GM12878 (cell line): ENCODE data around the gene CALHM4. TPM values are rescaled to one million over a fixed set of nuclear protein-coding genes. Genes with fewer than 3 reads are reported as not detected.

Experiments used
- ATAC-seq: fragments of 200-7000 bp; cut with Tn5 transposase; 3 replicates; pipeline ENCODE4 v1.9.1; 2020; ENCODE audit warnings: mild to moderate bottlenecking, moderate library complexity
- BruUV-seq: library from RNA; stranded (reverse); fragments of 400-500 nt; replicated peaks from 2 replicates; lab custom pipeline; 2021; lab: Mats Ljungman, UMichigan
- CTCF ChIA-PET: fragments of 300-600 bp; sonication (Branson Sonifier 250); formaldehyde crosslinking; extraction: SDS; loops from one replicate; lab custom pipeline; 2021; ENCODE audit warnings: inconsistent platforms; lab: Yijun Ruan, JAX
- POLR2A ChIA-PET: fragments of 350-600 bp; formaldehyde crosslinking; extraction: SDS; loops from one replicate; lab custom pipeline; 2021; ENCODE audit warnings: inconsistent platforms; lab: Charles Lee
- RAD21 ChIA-PET: fragments of 300-600 bp; sonication (Branson Sonifier 250); formaldehyde crosslinking; loops from one replicate; lab custom pipeline; 2023; ENCODE audit warnings: antibody characterized with exemption; ENCODE audit not compliant: unreplicated experiment; lab: Charles Lee
- SMC1A ChIA-PET: fragments of 300-600 bp; sonication (Branson Sonifier 250); formaldehyde crosslinking; loops from one replicate; lab custom pipeline; 2023; ENCODE audit not compliant: unreplicated experiment, uncharacterized antibody; lab: Charles Lee
- DNase-seq: peaks from one replicate; pipeline ENCODE4 v3.0.0-alpha.2; 2011; ENCODE audit warnings: low read depth, low spot score
- FAIRE-seq: peaks from 3 replicates; lab custom pipeline; 2011; peaks lifted over from hg19 to GRCh38; lab: Jason Lieb, UNC
- H2AFZ ChIP-seq: 2 replicates; pipeline ENCODE4 v1.6.0; 2011; ENCODE audit warnings: low read depth, low read length, control low read depth; ENCODE audit not compliant: control insufficient read depth
- H3K27ac ChIP-seq: 2 replicates; pipeline ENCODE4 v1.5.1; 2011; ENCODE audit warnings: control low read depth; ENCODE audit not compliant: control insufficient read depth, insufficient read depth
- H3K27me3 ChIP-seq, 2 experiments: replicated peaks in 1 of 2; 2 replicates each; pipeline versions ENCODE4 v1.6.0 to v1.6.1; 2011; ENCODE audit warnings: low read length in 1 of 2; ENCODE audit not compliant: control insufficient read depth in 2 of 2, insufficient read depth in 2 of 2
- H3K36me3 ChIP-seq, 2 experiments: 2 replicates each; pipeline ENCODE4 v1.5.1; 2011; ENCODE audit warnings: low read length in 1 of 2; ENCODE audit not compliant: control insufficient read depth in 2 of 2, insufficient read depth in 2 of 2
- H3K4me1 ChIP-seq: 2 replicates; pipeline ENCODE4 v1.6.1; 2011; ENCODE audit warnings: mild to moderate bottlenecking, low read length, moderate library complexity, mixed read lengths; ENCODE audit not compliant: control insufficient read depth, insufficient read depth
- H3K4me2 ChIP-seq: 2 replicates; pipeline ENCODE4 v1.6.0; 2011; ENCODE audit warnings: control low read depth; ENCODE audit not compliant: control insufficient read depth, insufficient read depth
- H3K4me3 ChIP-seq: fragments of 200-600 bp; sonication (generic); 2 replicates; pipeline ENCODE4 v1.5.1; 2016
- H3K79me2 ChIP-seq: 2 replicates; pipeline ENCODE4 v1.6.0; 2011; ENCODE audit warnings: low read length; ENCODE audit not compliant: control insufficient read depth, insufficient read depth
- H3K9ac ChIP-seq: 2 replicates; pipeline ENCODE4 v1.8.0; 2011; ENCODE audit warnings: low read length, control low read depth, mixed read lengths; ENCODE audit not compliant: control insufficient read depth, insufficient read depth
- H3K9me3 ChIP-seq: replicated peaks from 3 replicates; pipeline ENCODE4 v1.5.1; 2011; ENCODE audit warnings: mild to moderate bottlenecking, low read length; ENCODE audit not compliant: control insufficient read depth, insufficient read depth
- H4K20me1 ChIP-seq: 2 replicates; pipeline ENCODE4 v1.6.0; 2011; ENCODE audit not compliant: control insufficient read depth, insufficient read depth
- CHD2 ChIP-seq: IDR thresholded peaks from 2 replicates; pipeline ENCODE4 v1.6.1; 2011; ENCODE audit warnings: low read depth, low read length, improper control_type of control experiment, borderline replicate concordance
- EGR1 ChIP-seq, 2 experiments: IDR thresholded peaks; 1 replicate in 1 of 2; 2 replicates in 1 of 2; pipeline ENCODE4 v1.6.1; 2011 to 2012; ENCODE audit warnings: low read depth in 2 of 2, low read length in 2 of 2, borderline replicate concordance in 1 of 2, mild to moderate bottlenecking in 1 of 2, moderate library complexity in 1 of 2
- MTA3 ChIP-seq: IDR thresholded peaks from 2 replicates; pipeline ENCODE4 v1.6.1; 2012; ENCODE audit warnings: low read length, inconsistent platforms, borderline replicate concordance
- NR2F1 ChIP-seq: fragments of 450-650 bp; conservative IDR thresholded peaks from 2 replicates; pipeline ENCODE4 v1.6.1; 2017; ENCODE audit warnings: mild to moderate bottlenecking
- POU2F2 ChIP-seq: IDR thresholded peaks from 3 replicates; pipeline ENCODE4 v1.6.1; 2011; ENCODE audit warnings: low read depth, mild to moderate bottlenecking, low read length, borderline replicate concordance
- TARDBP ChIP-seq: IDR thresholded peaks from 2 replicates; pipeline ENCODE4 v1.6.1; 2016; ENCODE audit warnings: borderline replicate concordance
- WGBS: methylation state at CpG from one replicate; pipeline ENCODE4 v1.1.6; 2016; ENCODE audit warnings: low lambda C conversion rate; ENCODE audit not compliant: insufficient replicate concordance, insufficient coverage; ENCODE audit errors: missing lambda C conversion rate; 5-methylcytosine and 5-hydroxymethylcytosine counted together
- in situ Hi-C: fragments of 300-500 bp; cut with MboI; formaldehyde crosslinking; loops from 9 replicates; pipeline ENCODE4 v1.14.3; 2018; ENCODE audit warnings: mixed read lengths
- intact Hi-C: fragments of 100-400 bp; cut with micrococcal nuclease; formaldehyde crosslinking; loops from one replicate; pipeline ENCODE4 v1.14.2; 2022; ENCODE audit not compliant: unreplicated experiment
- polyA plus RNA-seq, 11 experiments: library from polyadenylated mRNA; depleted of rRNA in 4 of 11; unstranded in 6 of 11; stranded (reverse) in 5 of 11; fragments of >200 nt; fragmentation: Nextera tagmentation in 4 of 11; fragmentation: Illumina TruSeq in 1 of 11; extraction: Ambion mirVana in 4 of 11; extraction: Trizol in 1 of 11; gene quantifications; 1 replicate in 1 of 11; 2 replicates in 10 of 11; pipeline versions ENCODE4 v1.2.1 to v1.2.3, GENCODE V29; 2011 to 2016; ENCODE audit warnings: inconsistent platforms in 2 of 11, missing spikeins in 2 of 11, low read depth in 1 of 11
- total RNA-seq, 4 experiments: library from RNA; depleted of rRNA in 3 of 4; stranded (reverse); fragments of >200 nt in 3 of 4; fragmentation: Illumina TruSeq in 1 of 4; extraction: Trizol in 1 of 4; gene quantifications; 2 replicates each; pipeline versions ENCODE4 v1.2.1 to v1.2.3, GENCODE V29; 2013 to 2021
- TF ChIP-seq, protein P1 (sequence below): IDR thresholded peaks from 2 replicates; pipeline ENCODE4 v1.6.1; 2011; ENCODE audit warnings: mild to moderate bottlenecking, low read depth, low read length, moderate library complexity; ENCODE audit not compliant: insufficient replicate concordance
- TF ChIP-seq, protein P2 (sequence below): IDR thresholded peaks from 2 replicates; pipeline ENCODE4 v1.6.1; 2012; ENCODE audit warnings: low read depth, low read length, improper control_type of control experiment
- TF ChIP-seq, protein P3 (sequence below): fragments of 450-650 bp; IDR thresholded peaks from 2 replicates; pipeline ENCODE4 v1.6.1; 2017; ENCODE audit warnings: antibody characterized with exemption, mild to moderate bottlenecking, moderate library complexity

Gene CALHM4
- total and polyA plus RNA-seq, 10 of the 15 experiments (the other 5 are each of a cell fraction or from before 2014, with no cell fraction given): not detected

DNA sequence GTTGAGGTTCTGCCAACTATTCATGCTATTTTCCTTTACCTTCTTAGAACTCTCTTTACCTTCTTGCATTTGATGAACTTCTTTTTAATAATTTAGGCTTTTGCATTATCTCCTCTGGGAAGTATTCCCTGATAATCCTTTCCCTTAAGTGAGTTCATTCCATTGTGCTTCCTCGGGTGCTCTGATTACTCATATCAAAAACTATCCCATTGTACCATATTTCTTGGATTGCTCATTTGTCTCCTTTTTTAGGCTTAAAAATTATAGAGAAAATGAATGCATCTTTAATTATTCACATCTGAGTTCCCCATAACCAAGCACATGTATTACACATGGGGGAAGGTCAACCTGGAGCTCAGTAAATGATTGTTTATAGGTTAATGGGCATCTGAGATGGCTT is 2.5 kb downstream of the CALHM4 start:
- no peaks in the 10 kb centered on the region for H3K79me2 ChIP-seq
- H3K27me3 ChIP-seq: no peaks in the 10 kb centered on the region
- H4K20me1 ChIP-seq: no peaks in the 10 kb centered on the region
- H3K4me2 ChIP-seq: no peak overlapping the region
- no peak overlapping the region for H3K4me3 ChIP-seq
- ATAC-seq: no peak
- RAD21 ChIA-PET: interaction anchor here (1.6 kb wide), 1 partner anchor 287 kb away, joined by 6 read pairs; no protein-coding TSS in a partner anchor
- H3K36me3 ChIP-seq: no peaks in the 10 kb centered on the region
- intact Hi-C loops: no loop called here
- CTCF ChIA-PET: interaction anchor here (1.3 to 3.0 kb wide), 5 partner anchors 7 to 267 kb away, joined by 3 to 14 read pairs (median 5); no protein-coding TSS in a partner anchor
- no peak overlapping the region for H3K27ac ChIP-seq
- FAIRE-seq: no peak
- DNase-seq: no peak
- H2AFZ ChIP-seq: no peak overlapping the region
- POLR2A ChIA-PET: no interaction called here
- TF ChIP-seq NR2F1 (no peak), POU2F2 (no peak)
- H3K9ac ChIP-seq: no peak overlapping the region
- no peaks in the 10 kb centered on the region for H3K4me1 ChIP-seq
- H3K9me3 ChIP-seq: no peaks in the 10 kb centered on the region
- SMC1A ChIA-PET: interaction anchor here (1.0 to 1.3 kb wide), 2 partner anchors 37 to 263 kb away, joined by 3 read pairs; no protein-coding TSS in a partner anchor
- in situ Hi-C loops: no loop called here
- WGBS: 95% methylated on average over 1 of the region's 1 CpG
- no TSS peak for BruUV-seq

DNA sequence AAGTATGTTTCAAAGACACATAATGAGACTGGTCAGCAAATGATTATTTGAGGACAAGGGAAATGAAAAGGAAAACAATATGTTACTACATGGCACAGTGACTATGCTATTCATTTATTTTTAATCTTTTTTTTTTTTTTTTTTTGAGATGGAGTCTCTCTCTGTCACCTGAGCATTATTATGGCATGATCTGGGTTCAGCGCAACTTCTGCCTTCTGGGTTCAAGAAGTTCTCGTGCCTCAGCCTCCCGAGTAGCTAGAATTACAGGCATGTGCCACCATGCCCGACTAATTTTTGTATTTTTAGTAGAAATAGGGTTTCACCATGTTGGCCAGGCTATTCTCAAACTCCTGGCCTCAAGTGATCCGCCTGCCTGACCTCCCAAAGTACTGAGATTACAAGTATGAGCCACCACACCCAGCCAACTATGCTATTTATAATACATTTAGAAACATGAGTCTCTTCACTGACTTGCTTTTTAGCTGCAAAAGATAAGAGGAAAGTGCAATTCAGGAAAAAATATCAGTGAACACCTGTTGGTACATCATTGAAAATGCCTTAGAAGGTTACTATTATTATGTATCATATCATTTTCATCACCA is 3.4 kb downstream of the CALHM4 start:
- no peak for FAIRE-seq
- no peak for ATAC-seq
- Histone ChIP-seq H3K4me1 (no peaks in the 10 kb centered on the region), H3K9ac (no peak overlapping the region), H2AFZ (no peak overlapping the region), H3K27ac (no peak overlapping the region), H3K9me3 (no peaks in the 10 kb centered on the region), H3K36me3 (no peaks in the 10 kb centered on the region), H3K4me2 (no peak overlapping the region), H3K79me2 (no peaks in the 10 kb centered on the region), H4K20me1 (no peaks in the 10 kb centered on the region), H3K27me3 (no peaks in the 10 kb centered on the region; a peak in 1 of 4 replicates), H3K4me3 (no peak overlapping the region)
- RAD21 ChIA-PET: no interaction called here
- BruUV-seq: no TSS peak
- TF ChIP-seq, protein P1, sequence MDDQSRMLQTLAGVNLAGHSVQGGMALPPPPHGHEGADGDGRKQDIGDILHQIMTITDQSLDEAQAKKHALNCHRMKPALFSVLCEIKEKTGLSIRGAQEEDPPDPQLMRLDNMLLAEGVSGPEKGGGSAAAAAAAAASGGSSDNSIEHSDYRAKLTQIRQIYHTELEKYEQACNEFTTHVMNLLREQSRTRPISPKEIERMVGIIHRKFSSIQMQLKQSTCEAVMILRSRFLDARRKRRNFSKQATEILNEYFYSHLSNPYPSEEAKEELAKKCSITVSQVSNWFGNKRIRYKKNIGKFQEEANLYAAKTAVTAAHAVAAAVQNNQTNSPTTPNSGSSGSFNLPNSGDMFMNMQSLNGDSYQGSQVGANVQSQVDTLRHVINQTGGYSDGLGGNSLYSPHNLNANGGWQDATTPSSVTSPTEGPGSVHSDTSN: no peak
- no peak for TF ChIP-seq MTA3
- TF ChIP-seq EGR1 (IDR thresholded peaks at IDR 0.05; ENCODE audit: borderline replicate concordance in 1 of 2, low read depth in 2 of 2, low read length in 2 of 2): no peak
- no peak for TF ChIP-seq TARDBP
- TF ChIP-seq, protein P2, sequence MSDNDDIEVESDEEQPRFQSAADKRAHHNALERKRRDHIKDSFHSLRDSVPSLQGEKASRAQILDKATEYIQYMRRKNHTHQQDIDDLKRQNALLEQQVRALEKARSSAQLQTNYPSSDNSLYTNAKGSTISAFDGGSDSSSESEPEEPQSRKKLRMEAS: no peak
- TF ChIP-seq CHD2: no peak
- TF ChIP-seq, protein P3, sequence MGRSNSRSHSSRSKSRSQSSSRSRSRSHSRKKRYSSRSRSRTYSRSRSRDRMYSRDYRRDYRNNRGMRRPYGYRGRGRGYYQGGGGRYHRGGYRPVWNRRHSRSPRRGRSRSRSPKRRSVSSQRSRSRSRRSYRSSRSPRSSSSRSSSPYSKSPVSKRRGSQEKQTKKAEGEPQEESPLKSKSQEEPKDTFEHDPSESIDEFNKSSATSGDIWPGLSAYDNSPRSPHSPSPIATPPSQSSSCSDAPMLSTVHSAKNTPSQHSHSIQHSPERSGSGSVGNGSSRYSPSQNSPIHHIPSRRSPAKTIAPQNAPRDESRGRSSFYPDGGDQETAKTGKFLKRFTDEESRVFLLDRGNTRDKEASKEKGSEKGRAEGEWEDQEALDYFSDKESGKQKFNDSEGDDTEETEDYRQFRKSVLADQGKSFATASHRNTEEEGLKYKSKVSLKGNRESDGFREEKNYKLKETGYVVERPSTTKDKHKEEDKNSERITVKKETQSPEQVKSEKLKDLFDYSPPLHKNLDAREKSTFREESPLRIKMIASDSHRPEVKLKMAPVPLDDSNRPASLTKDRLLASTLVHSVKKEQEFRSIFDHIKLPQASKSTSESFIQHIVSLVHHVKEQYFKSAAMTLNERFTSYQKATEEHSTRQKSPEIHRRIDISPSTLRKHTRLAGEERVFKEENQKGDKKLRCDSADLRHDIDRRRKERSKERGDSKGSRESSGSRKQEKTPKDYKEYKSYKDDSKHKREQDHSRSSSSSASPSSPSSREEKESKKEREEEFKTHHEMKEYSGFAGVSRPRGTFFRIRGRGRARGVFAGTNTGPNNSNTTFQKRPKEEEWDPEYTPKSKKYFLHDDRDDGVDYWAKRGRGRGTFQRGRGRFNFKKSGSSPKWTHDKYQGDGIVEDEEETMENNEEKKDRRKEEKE: no peak
- POLR2A ChIA-PET: no interaction called here
- in situ Hi-C loops: no loop called here
- SMC1A ChIA-PET: interaction anchor here (1.0 to 1.2 kb wide), 2 partner anchors 38 to 268 kb away, joined by 3 to 4 read pairs; no protein-coding TSS in a partner anchor
- WGBS: 37% methylated on average over 5 of the region's 5 CpGs
- intact Hi-C loops: no loop called here
- DNase-seq: no peak
- CTCF ChIA-PET: interaction anchor here (1.6 to 1.7 kb wide), 2 partner anchors 13 to 340 kb away, joined by 3 to 4 read pairs; no protein-coding TSS in a partner anchor
